Common myeloid progenitor, CD34-positive (primary cell): Measurements from ENCODE around the gene UCP3.

Experiments
- CTCF ChIA-PET: fragments of 350-600 bp; sonication (Branson Sonifier 250); formaldehyde crosslinking; loops from one replicate; lab custom pipeline; 2021; ENCODE audit warnings: antibody characterized with exemption; lab: Charles Lee
- POLR2A ChIA-PET: fragments of 350-600 bp; sonication (Branson Sonifier 250); formaldehyde crosslinking; loops from one replicate; lab custom pipeline; 2021; ENCODE audit warnings: antibody characterized with exemption; lab: Charles Lee
- DNase-seq, 3 donors: peaks; one replicate each; pipeline versions ENCODE4 v3.0.0 to v3.0.0-alpha.2; 2013
- H3K27ac ChIP-seq, 2 experiments: 1 replicate in 1 of 2; 2 replicates in 1 of 2; pipeline ENCODE4 v1.7.0; 2013; ENCODE audit warnings: inconsistent platforms in 2 of 2, low read length in 2 of 2, mild to moderate bottlenecking in 2 of 2, low read depth in 1 of 2, moderate library complexity in 1 of 2; ENCODE audit not compliant: severe bottlenecking in 2 of 2, insufficient read depth in 1 of 2, poor library complexity in 1 of 2
- H3K27me3 ChIP-seq, 5 experiments: replicated peaks in 2 of 5; 1 replicate in 3 of 5; 2 replicates in 2 of 5; pipeline versions ENCODE4 v1.6.1 to v1.7.0; 2013; ENCODE audit warnings: low read length in 4 of 5, mild to moderate bottlenecking in 2 of 5, moderate library complexity in 2 of 5, inconsistent platforms in 1 of 5; ENCODE audit not compliant: insufficient read depth in 5 of 5, control insufficient read depth in 4 of 5
- H3K36me3 ChIP-seq, 4 experiments: 1 replicate in 2 of 4; 2 replicates in 2 of 4; pipeline versions ENCODE4 v1.6.1 to v1.7.0; 2013; ENCODE audit warnings: low read length in 3 of 4, control low read depth in 1 of 4, mild to moderate bottlenecking in 1 of 4; ENCODE audit not compliant: control insufficient read depth in 4 of 4, insufficient read depth in 4 of 4
- H3K4me1 ChIP-seq, 4 experiments: 1 replicate in 3 of 4; 2 replicates in 1 of 4; pipeline versions ENCODE4 v1.6.1 to v1.7.1; 2013; ENCODE audit warnings: low read length in 3 of 4, mild to moderate bottlenecking in 3 of 4, control low read depth in 1 of 4, inconsistent platforms in 1 of 4, moderate library complexity in 1 of 4; ENCODE audit not compliant: control insufficient read depth in 4 of 4, insufficient read depth in 4 of 4; ENCODE audit errors: control extremely low read depth in 1 of 4
- H3K4me3 ChIP-seq, 7 experiments: 1 replicate in 4 of 7; 2 replicates in 3 of 7; pipeline versions ENCODE4 v1.5.1 to v1.7.0; 2013; ENCODE audit warnings: mild to moderate bottlenecking in 7 of 7, low read length in 6 of 7, moderate library complexity in 6 of 7, inconsistent platforms in 2 of 7, low read depth in 2 of 7, control low read depth in 1 of 7; ENCODE audit not compliant: insufficient read depth in 4 of 7, control insufficient read depth in 1 of 7; ENCODE audit errors: extremely low read depth in 1 of 7
- H3K9me3 ChIP-seq, 5 experiments: 1 replicate in 4 of 5; 2 replicates in 1 of 5; pipeline versions ENCODE4 v1.6.1 to v1.7.1; 2013; ENCODE audit warnings: low read length in 4 of 5, mild to moderate bottlenecking in 2 of 5, inconsistent platforms in 1 of 5, low read depth in 1 of 5, moderate library complexity in 1 of 5; ENCODE audit not compliant: control insufficient read depth in 4 of 5, insufficient read depth in 2 of 5; ENCODE audit errors: control extremely low read depth in 1 of 5
- WGBS: methylation state at CpG from one replicate; pipeline ENCODE4 v1.1.5; 2013; ENCODE audit not compliant: insufficient coverage; 5-methylcytosine and 5-hydroxymethylcytosine counted together

UCP3 gene

GRCh38 chr11:73961321-73961720, 47.6 kb downstream of the UCP3 start:
- Histone ChIP-seq H3K4me3 (no peak overlapping the region), H3K4me1 (peaks cover 0 to 3% (median 0%) of the 10 kb centered on the region in 4 experiments), H3K9me3 (no peaks in the 10 kb centered on the region), H3K36me3 (no peaks in the 10 kb centered on the region), H3K27me3 (peaks cover 0 to 23% (median 6%) of the 10 kb centered on the region in 5 experiments), H3K27ac (no peak overlapping the region)
- POLR2A ChIA-PET: no interaction called here
- no peak for DNase-seq
- CTCF ChIA-PET: interaction anchor here (0.7 to 1.4 kb wide), 3 partner anchors 10 to 72 kb away, joined by 3 to 4 read pairs (median 3); partner anchors contain the start of gene DNAJB13
- 90% methylated on average over 4 of the region's 4 CpGs for WGBS

- H3K27me3 ChIP-seq: peaks cover 0 to 22% (median 6%) of the 10 kb centered on the region in 5 experiments
- H3K36me3 ChIP-seq: no peaks in the 10 kb centered on the region
- H3K27ac ChIP-seq: no peak overlapping the region
- H3K4me1 ChIP-seq: no peaks in the 10 kb centered on the region
- no peak overlapping the region for H3K4me3 ChIP-seq
- ChIA-PET POLR2A (no interaction called here), CTCF (interaction anchor here (0.7 to 1.2 kb wide), 2 partner anchors 23 to 225 kb away, joined by 3 read pairs; no protein-coding TSS in a partner anchor)
- 93% methylated on average over 14 of the region's 18 CpGs for WGBS
- no peak for DNase-seq
- no peaks in the 10 kb centered on the region for H3K9me3 ChIP-seq
These were observed 50.3 kb downstream of the UCP3 start for GRCh38 chr11:73958521-73959141.

- H3K9me3 ChIP-seq: no peaks in the 10 kb centered on the region
- no peaks in the 10 kb centered on the region for H3K4me1 ChIP-seq
- H3K4me3 ChIP-seq: peak overlapping the region in 1 of 7 experiments; percentile 19
- H3K27me3 ChIP-seq: peaks cover 0 to 22% (median 6%) of the 10 kb centered on the region in 5 experiments
- ChIA-PET POLR2A (interaction anchor here (1.1 kb wide), 1 partner anchor 22 kb away, joined by 3 read pairs; no protein-coding TSS in a partner anchor), CTCF (interaction anchor here (0.8 to 1.6 kb wide), 4 partner anchors 9 to 64 kb away, joined by 3 read pairs; no protein-coding TSS in a partner anchor)
- 85% methylated on average over 20 of the region's 25 CpGs for WGBS
- no peak overlapping the region for H3K27ac ChIP-seq
- DNase-seq: no peak
- H3K36me3 ChIP-seq: no peaks in the 10 kb centered on the region
These were observed 51.1 kb downstream of the UCP3 start for GRCh38 chr11:73957654-73958361.

- CTCF ChIA-PET: interaction anchor here (0.7 to 1.6 kb wide), 4 partner anchors 9 to 397 kb away, joined by 3 read pairs; no protein-coding TSS in a partner anchor
- no peak for DNase-seq
- Histone ChIP-seq H3K36me3 (no peaks in the 10 kb centered on the region), H3K4me3 (peak overlapping the region in 1 of 7 experiments; percentile 19), H3K4me1 (no peaks in the 10 kb centered on the region), H3K9me3 (no peaks in the 10 kb centered on the region), H3K27me3 (peaks cover 0 to 22% (median 6%) of the 10 kb centered on the region in 5 experiments), H3K27ac (no peak overlapping the region)
- WGBS: 70% methylated on average over 15 of the region's 29 CpGs
- POLR2A ChIA-PET: interaction anchor here (1.1 kb wide), 1 partner anchor 23 kb away, joined by 3 read pairs; no protein-coding TSS in a partner anchor
These were observed 51.8 kb downstream of the UCP3 start for GRCh38 chr11:73956876-73957653.

- 97% methylated on average over 5 of the region's 7 CpGs for WGBS
- DNase-seq: no peak
- ChIA-PET CTCF (interaction anchor here (1.7 kb wide), 1 partner anchor 9 kb away, joined by 4 read pairs; no protein-coding TSS in a partner anchor), POLR2A (interaction anchor here (0.7 kb wide), 1 partner anchor 12 kb away, joined by 3 read pairs; no protein-coding TSS in a partner anchor)
- H3K9me3 ChIP-seq: peaks cover 0 to 3% (median 0%) of the 10 kb centered on the region in 5 experiments
- H3K27ac ChIP-seq: no peak overlapping the region
- H3K27me3 ChIP-seq: peaks cover 0 to 10% (median under 1%) of the 10 kb centered on the region in 5 experiments
- H3K4me1 ChIP-seq: peaks cover 0 to 5% (median 0%) of the 10 kb centered on the region in 4 experiments
- H3K36me3 ChIP-seq: no peaks in the 10 kb centered on the region
- H3K4me3 ChIP-seq: no peak overlapping the region
These were observed 57.1 kb downstream of the UCP3 start for GRCh38 chr11:73951797-73952196.

GRCh38 chr11:73950869-73951710, 57.8 kb downstream of the UCP3 start, which contains the start of gene DNAJB13:
Gene DNAJB13, plus strand, starts transcription at chr11:73951026. Its CDS starts 44 bp downstream, at chr11:73951070.
- CTCF ChIA-PET: interaction anchor here (1.1 to 1.7 kb wide), 2 partner anchors 10 to 13 kb away, joined by 3 to 4 read pairs; no protein-coding TSS in a partner anchor

More at GRCh38 chr11:73950869-73951710, 57.8 kb downstream of the UCP3 start, which contains the start of gene DNAJB13:
- POLR2A ChIA-PET: interaction anchor here (0.7 kb wide), 1 partner anchor 13 kb away, joined by 3 read pairs; no protein-coding TSS in a partner anchor
- H3K4me1 ChIP-seq: peaks cover 0 to 5% (median 0%) of the 10 kb centered on the region in 4 experiments
- no peaks in the 10 kb centered on the region for H3K36me3 ChIP-seq
- H3K9me3 ChIP-seq: peaks cover 0 to 6% (median 2%) of the 10 kb centered on the region in 5 experiments
- WGBS: 89% methylated on average over 9 of the region's 12 CpGs
- H3K4me3 ChIP-seq: no peak within 1 kb of the TSS
- DNase-seq: peak; percentile 39 to 76 (median 67)
- H3K27ac ChIP-seq: no peak within 1 kb of the TSS
- peaks cover 0 to 3% (median 0%) of the 10 kb centered on the region in 5 experiments for H3K27me3 ChIP-seq
